GM12874 (cell line): ENCODE data around the gene ESR2.

Experiments used
- CTCF ChIP-seq: IDR thresholded peaks from 2 replicates; pipeline ENCODE4 v1.5.1; 2011; ENCODE audit warnings: low read depth, mild to moderate bottlenecking, control low read depth, low read length, moderate library complexity; ENCODE audit not compliant: insufficient read depth

Gene ESR2

GRCh38 chr14:64281805-64282204, 12.4 kb downstream of the ESR2 start:
- TF ChIP-seq CTCF: no peak

GRCh38 chr14:64279704-64280668, 14.2 kb downstream of the ESR2 start:
- TF ChIP-seq CTCF: no peak

GRCh38 chr14:64278458-64278857, 15.7 kb downstream of the ESR2 start:
- TF ChIP-seq CTCF: no peak

GRCh38 chr14:64272019-64272418, 22.2 kb downstream of the ESR2 start:
- TF ChIP-seq CTCF: no peak

- no peak for TF ChIP-seq CTCF
Measured at GRCh38 chr14:64266239-64266638, 27.9 kb downstream of the ESR2 start.

- TF ChIP-seq CTCF: no peak
Measured at GRCh38 chr14:64265222-64265621, 28.9 kb downstream of the ESR2 start.

- no peak for TF ChIP-seq CTCF
Measured at GRCh38 chr14:64260418-64260817, 33.8 kb downstream of the ESR2 start.
